GM12891 (cell line): ENCODE data around the gene SMNDC1.

Source experiments
- POLR2A ChIP-seq: IDR thresholded peaks from 2 replicates; pipeline ENCODE4 v1.6.1; 2011; ENCODE audit warnings: low read depth, low read length, control low read depth
- POLR2AphosphoS5 ChIP-seq: IDR thresholded peaks from 2 replicates; pipeline ENCODE4 v1.6.1; 2011; ENCODE audit warnings: low read depth, low read length, control low read depth

GRCh38 chr10:110241841-110242240, 62.9 kb downstream of the SMNDC1 start:
- no peak for TF ChIP-seq POLR2A
- TF ChIP-seq POLR2AphosphoS5: no peak
